ENCODE results near the gene DLEC1.

- no peak for TF ChIP-seq EP300 (IDR thresholded peaks at IDR 0.05)
- TF ChIP-seq USF2 (IDR thresholded peaks at IDR 0.05) = no peak
- TF ChIP-seq BCL3 (IDR thresholded peaks at IDR 0.05) = no peak
- TF ChIP-seq CTCF (IDR thresholded peaks at IDR 0.05) = no peak
- TF ChIP-seq JUN (IDR thresholded peaks at IDR 0.05) = no peak
- TF ChIP-seq EHF (CRISPR knock-in tag; IDR thresholded peaks at IDR 0.05) = no peak
- no peak for TF ChIP-seq JUNB (IDR thresholded peaks at IDR 0.05)
These were observed 75.3 kb downstream of the DLEC1 start for GRCh38 chr3:38114052-38114874.

Data from A549 (cell line).